Measurements from ENCODE around the gene GSDME. TPM values are rescaled to one million over a fixed set of nuclear protein-coding genes. Genes with fewer than 3 reads are reported as not detected.

GSDME gene
- total RNA-seq, 4 donors from 2014 or later, result 9.0 to 44.0 (median 14.3) TPM

DNA sequence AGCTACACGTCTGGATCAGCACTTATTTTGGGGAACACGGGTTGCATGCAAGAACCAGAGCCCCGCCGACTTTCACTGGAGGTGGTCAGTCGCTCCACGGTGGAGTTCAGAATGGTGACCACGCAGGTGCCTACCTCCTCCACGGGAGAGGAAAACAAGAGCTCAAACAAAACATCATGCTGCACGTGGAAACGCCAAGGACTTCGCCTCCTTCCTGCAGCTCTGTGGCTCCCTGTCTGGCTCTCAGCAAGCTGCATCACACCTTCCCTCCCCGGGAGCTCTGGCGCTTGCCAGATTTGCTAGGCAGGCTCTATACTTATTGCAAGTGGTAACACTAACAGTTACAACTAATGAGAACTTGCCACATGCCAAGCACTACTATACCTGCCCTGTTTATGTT, 26.0 kb downstream of the GSDME start:
- TF ChIP-seq, protein P1, sequence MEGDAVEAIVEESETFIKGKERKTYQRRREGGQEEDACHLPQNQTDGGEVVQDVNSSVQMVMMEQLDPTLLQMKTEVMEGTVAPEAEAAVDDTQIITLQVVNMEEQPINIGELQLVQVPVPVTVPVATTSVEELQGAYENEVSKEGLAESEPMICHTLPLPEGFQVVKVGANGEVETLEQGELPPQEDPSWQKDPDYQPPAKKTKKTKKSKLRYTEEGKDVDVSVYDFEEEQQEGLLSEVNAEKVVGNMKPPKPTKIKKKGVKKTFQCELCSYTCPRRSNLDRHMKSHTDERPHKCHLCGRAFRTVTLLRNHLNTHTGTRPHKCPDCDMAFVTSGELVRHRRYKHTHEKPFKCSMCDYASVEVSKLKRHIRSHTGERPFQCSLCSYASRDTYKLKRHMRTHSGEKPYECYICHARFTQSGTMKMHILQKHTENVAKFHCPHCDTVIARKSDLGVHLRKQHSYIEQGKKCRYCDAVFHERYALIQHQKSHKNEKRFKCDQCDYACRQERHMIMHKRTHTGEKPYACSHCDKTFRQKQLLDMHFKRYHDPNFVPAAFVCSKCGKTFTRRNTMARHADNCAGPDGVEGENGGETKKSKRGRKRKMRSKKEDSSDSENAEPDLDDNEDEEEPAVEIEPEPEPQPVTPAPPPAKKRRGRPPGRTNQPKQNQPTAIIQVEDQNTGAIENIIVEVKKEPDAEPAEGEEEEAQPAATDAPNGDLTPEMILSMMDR (IDR thresholded peaks at IDR 0.05; ENCODE audit: low read depth), result no peak

DNA sequence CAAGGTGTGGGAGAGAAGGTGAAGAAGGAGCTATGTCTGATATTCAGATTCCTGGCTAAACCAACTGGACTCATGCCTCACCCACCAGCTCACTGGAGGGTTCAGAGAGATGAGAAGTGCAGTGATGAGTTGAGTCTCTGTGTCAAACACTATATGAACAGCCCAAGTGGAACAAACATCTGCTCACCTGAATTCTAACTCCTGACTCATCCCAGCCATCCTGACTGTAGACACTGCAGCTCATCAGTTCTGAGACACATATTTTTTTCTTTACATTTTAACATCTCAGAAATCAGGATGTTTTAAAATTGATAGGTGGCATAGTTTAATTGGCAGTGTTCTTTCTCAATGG, 27.3 kb downstream of the GSDME start:
- TF ChIP-seq, protein P1 (IDR thresholded peaks at IDR 0.05; ENCODE audit: low read depth), result no peak

DNA sequence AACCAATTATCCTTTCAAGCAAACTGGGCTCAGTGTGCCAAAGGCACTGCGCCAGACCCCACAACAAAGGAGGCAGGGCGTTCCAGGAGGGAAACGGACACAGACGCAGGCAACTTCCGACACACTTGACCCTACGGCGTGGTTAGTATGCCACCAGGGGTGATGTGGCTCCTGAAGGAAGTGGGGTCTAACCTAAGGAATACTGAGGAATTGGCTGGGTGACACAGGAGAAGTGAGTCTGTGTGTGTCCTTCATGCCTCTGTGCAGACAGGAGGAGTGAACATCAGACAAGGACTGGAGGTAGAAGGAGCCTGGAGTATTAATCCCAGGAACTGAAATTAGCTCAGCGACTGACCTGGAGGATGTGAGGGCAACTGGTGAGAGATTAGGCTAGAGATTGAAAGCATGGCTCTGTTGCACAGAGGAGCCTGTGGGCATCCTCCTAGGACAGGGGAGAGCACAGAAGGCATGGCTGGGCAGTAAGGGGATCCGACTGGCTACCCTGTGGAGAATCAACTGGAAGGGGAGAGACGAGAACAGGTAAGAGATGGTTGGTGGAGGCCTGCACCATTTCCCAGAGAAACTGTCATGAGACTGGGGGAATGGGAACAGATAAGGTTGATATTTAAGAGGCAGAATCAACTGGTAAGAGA, 27.8 kb downstream of the GSDME start:
- TF ChIP-seq, protein P1 (IDR thresholded peaks at IDR 0.05; ENCODE audit: low read depth), result no peak

DNA sequence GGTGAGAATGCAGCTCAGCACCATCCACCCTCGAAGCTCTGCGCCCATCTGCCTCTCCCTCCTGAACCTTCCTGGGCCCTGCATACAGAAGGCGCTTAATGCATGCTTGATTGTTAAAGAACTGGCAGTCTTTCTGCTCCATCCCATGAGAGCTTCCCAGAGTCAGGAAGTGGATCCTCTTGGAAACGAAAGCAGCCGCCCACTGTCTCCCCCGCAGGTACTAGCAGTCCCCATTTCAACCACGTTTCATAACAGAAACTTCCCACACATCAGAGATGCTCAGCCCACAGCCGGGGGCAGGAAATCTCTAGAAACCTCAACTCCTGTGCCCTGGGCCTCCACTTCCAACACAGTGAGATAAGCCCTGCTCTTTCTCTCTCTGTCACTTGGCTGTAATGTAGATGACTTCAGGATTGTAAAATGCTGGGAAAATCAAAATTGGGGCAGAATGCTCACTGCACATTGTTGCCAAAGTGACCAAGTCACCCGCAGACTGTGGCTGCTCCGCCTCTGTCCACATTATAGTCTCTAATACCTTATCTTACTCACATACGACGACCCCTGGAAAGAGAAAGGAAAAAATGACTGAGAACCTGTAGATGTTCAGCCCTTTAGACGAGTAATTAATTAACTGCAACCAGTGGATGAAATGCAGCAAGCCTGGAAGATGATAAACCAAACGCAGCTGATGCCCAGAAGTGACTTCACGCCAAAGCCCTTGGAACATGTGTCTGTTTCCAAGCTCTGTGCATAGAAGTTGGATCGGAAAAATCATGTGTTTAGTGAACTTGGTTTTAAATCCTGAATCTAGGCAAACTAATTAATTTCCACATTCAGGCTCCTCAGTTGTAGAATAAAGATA, 28.5 kb downstream of the GSDME start:
- TF ChIP-seq, protein P1 (IDR thresholded peaks at IDR 0.05; ENCODE audit: low read depth), result no peak

DNA sequence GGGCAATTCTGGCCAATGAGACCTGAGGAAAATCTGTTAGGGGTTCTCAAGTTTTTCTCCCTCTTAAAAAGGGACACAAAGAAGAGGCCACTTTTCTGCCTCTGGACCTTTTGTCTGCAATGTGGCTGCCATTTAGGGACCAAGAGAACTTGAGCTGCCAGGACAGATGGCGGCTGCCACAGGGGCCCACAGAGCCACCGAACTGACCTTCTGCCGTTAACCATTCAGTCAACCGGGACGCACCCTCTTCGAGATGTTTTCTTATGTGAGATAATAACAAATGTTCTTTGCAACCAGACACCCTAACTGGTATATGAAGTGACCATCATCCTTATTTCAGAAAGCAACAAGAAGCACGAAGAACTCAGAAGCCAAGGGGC, 29.2 kb downstream of the GSDME start:
- TF ChIP-seq, protein P1 (IDR thresholded peaks at IDR 0.05; ENCODE audit: low read depth), result no peak

DNA sequence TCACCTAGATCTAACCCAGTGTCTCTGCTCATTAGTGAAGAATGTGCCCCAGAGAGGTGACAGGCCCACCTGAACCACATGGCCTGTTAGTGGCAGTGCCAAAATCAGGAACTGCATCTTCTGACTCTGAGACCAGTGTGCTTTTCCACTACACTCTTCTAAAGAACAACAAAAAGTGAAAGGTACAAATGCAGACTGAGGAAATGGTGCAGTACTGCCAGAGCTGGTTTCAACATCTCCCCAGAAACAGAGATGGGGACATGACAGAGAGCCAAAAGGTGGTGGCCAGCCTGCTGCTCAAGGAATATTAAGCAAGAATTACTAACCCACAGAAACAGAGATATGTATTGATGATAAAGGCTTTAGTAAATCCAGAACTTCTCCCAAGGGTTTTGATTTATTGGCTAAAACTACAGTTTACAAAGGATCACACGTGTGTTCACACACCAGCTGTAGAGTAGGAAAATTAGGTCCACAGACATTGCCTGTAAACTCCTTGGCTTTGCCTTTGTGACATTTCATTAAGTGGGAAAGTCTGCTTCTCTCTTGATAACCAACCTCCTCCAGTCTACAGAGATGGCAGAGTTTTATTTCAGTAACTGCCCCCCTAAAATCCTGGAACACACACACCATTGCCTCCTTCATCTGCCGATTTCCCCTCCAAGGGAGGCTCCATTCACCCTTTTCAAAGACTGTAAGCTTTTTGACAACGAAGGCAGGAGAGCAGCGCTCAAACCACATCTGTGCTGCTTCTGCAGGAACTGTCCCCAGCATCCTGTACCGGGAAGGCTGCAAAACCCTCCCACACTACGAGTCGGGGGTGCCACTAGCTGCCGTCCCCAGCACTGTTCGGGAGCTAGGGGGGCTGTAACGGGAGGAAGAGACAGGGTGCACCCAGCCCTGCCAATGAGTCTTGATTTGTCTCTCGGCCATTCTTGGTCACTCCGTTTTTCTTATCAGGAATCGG, 29.8 kb downstream of the GSDME start:
- TF ChIP-seq, protein P1 (IDR thresholded peaks at IDR 0.05; ENCODE audit: low read depth), result no peak
